GM12872 (cell line): ENCODE results near the gene DNAI4.

Experiments used
- TF ChIP-seq, protein P1 (sequence below): IDR thresholded peaks from 3 replicates; pipeline ENCODE4 v1.5.1; 2011; ENCODE audit warnings: low read depth, mild to moderate bottlenecking, low read length, moderate library complexity; ENCODE audit not compliant: insufficient read depth

The DNAI4 gene

GRCh38 chr1:66809245-66809644 is 115.4 kb downstream of the DNAI4 start:
- TF ChIP-seq, protein P1, sequence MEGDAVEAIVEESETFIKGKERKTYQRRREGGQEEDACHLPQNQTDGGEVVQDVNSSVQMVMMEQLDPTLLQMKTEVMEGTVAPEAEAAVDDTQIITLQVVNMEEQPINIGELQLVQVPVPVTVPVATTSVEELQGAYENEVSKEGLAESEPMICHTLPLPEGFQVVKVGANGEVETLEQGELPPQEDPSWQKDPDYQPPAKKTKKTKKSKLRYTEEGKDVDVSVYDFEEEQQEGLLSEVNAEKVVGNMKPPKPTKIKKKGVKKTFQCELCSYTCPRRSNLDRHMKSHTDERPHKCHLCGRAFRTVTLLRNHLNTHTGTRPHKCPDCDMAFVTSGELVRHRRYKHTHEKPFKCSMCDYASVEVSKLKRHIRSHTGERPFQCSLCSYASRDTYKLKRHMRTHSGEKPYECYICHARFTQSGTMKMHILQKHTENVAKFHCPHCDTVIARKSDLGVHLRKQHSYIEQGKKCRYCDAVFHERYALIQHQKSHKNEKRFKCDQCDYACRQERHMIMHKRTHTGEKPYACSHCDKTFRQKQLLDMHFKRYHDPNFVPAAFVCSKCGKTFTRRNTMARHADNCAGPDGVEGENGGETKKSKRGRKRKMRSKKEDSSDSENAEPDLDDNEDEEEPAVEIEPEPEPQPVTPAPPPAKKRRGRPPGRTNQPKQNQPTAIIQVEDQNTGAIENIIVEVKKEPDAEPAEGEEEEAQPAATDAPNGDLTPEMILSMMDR, result no peak

DNA sequence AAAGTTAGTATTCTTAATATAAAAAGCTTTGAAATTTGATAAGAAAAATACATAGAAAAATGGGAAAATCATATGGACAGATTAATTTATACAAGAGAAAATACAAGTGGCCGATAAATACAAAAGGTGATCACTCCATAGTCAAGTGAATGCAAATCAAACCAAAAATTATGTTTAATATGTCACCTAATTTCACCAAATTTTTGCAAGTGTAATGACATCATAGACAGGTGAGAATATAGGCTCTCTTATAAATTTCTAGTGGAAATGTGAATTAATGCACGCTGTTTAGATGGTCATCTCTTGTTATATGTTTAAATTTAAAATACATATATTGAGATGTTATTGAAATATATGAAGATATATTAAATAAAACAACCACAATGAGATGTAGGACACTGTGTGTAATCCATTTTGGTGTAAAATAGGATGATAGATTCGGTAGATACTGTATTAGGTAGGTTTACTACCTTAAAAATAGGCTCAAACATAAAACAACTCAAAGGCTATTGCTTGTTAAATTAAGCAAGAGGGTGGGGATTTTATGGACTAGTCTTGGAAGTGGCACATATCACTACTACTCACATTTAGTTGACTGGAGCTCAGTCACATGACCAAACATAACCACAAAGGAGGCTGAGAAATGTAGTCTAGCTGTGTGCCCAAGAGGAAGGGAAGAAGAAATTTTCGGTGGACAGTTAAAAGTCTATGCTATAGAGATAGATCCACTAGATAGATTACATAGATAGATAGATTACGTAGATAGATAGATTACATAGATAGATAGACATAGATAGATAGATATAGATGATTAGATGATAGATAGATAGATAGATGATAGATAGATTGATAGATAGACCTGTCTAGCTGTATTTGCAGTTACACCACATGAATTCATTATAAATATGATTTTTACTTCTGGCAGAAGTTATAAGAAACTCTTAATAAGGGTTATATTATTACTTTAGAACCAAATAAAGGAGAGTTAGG is 132.7 kb downstream of the DNAI4 start:
- TF ChIP-seq, protein P1, result no peak

GRCh38 chr1:66788231-66788939 is 136.3 kb downstream of the DNAI4 start:
- TF ChIP-seq, protein P1, result no peak

- TF ChIP-seq, protein P1, result no peak
Measured at GRCh38 chr1:66787641-66788040, 137.0 kb downstream of the DNAI4 start.

GRCh38 chr1:66779475-66780078 is 145.1 kb downstream of the DNAI4 start:
- TF ChIP-seq, protein P1, result no peak

DNA sequence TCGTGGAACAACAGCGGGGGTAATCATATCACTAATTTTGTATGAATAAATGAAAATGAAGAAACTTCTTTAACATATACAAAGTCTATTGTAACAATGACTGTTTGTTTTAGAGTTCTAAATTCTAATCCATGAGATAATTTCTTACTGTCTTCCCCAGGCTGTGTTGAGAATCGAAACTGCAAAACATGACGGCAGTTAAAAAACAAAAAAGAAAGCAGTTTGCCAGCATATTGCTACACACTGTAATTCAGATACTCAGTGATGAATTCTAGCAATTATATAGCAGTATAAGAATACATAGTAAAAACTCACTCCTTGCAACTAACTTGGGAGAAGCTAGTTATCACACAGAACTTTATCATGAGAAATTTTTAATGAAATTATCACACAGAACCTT is 145.7 kb downstream of the DNAI4 start:
- TF ChIP-seq, protein P1, result no peak

DNA sequence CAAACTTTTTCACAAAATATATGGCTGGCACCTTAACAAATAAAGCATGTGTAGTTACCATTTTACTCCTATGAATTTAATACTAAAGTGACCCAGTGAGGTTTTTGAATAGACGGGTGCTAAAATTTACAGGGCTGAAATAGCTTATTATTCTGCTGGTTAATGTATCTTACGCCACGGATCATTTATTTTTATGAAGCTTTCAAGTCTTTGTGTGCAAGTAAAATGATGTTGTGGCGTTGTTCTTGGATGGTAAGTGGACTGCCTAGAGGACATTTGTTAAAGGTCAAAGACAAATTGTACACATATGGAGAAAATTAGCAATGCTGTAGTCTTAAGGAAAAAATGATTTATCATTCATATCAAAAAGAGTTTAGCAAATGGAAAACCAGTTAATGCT is 146.4 kb downstream of the DNAI4 start:
- TF ChIP-seq, protein P1, result no peak
